Vagina (tissue), 2 donors: ENCODE results near the gene MGA.

ENCODE experiments used
- POLR2AphosphoS5 ChIP-seq, 2 donors: sonication (generic); formaldehyde crosslinking; IDR thresholded peaks; one replicate each; pipeline ENCODE4 v1.9.0; 2017; ENCODE audit warnings: antibody characterized with exemption in 2 of 2, mild to moderate bottlenecking in 2 of 2, low read depth in 1 of 2; ENCODE audit not compliant: insufficient read depth in 1 of 2
- TF ChIP-seq, protein P1 (sequence below), 3 experiments: fragments of 450-650 bp in 2 of 3; fragments of 200-600 bp in 1 of 3; sonication (generic) in 1 of 3; IDR thresholded peaks; one replicate each; pipeline ENCODE4 v1.5.1; 2017 to 2019; ENCODE audit warnings: antibody characterized with exemption in 3 of 3, mild to moderate bottlenecking in 2 of 3, moderate library complexity in 2 of 3

GRCh38 chr15:41727143-41727542 is 66.9 kb downstream of the MGA start:
- TF ChIP-seq, protein P1, sequence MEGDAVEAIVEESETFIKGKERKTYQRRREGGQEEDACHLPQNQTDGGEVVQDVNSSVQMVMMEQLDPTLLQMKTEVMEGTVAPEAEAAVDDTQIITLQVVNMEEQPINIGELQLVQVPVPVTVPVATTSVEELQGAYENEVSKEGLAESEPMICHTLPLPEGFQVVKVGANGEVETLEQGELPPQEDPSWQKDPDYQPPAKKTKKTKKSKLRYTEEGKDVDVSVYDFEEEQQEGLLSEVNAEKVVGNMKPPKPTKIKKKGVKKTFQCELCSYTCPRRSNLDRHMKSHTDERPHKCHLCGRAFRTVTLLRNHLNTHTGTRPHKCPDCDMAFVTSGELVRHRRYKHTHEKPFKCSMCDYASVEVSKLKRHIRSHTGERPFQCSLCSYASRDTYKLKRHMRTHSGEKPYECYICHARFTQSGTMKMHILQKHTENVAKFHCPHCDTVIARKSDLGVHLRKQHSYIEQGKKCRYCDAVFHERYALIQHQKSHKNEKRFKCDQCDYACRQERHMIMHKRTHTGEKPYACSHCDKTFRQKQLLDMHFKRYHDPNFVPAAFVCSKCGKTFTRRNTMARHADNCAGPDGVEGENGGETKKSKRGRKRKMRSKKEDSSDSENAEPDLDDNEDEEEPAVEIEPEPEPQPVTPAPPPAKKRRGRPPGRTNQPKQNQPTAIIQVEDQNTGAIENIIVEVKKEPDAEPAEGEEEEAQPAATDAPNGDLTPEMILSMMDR (IDR thresholded peaks at IDR 0.05) = no peak
- no peak for TF ChIP-seq POLR2AphosphoS5 (IDR thresholded peaks at IDR 0.05; ENCODE audit: insufficient read depth in 1 of 2, low read depth in 1 of 2)
